KOPT-K1 (cell line): Measurements from ENCODE around the gene UVRAG.
"Not testable (repeated sequence)": the region's sequence is repeated elsewhere in the genome, so short reads cannot be mapped to it uniquely, and the experiment has no call there.

Experiments used
- H3K27ac ChIP-seq: fragments of 200-600 bp; sonication (generic); 2 replicates; pipeline ENCODE4 v1.5.1; 2016; ENCODE audit warnings: antibody characterized with exemption, mild to moderate bottlenecking, low read depth, low read length; ENCODE audit not compliant: poor library complexity, severe bottlenecking
- H3K36me3 ChIP-seq: fragments of 200-600 bp; sonication (generic); 2 replicates; pipeline ENCODE4 v1.5.1; 2017; ENCODE audit warnings: antibody characterized with exemption, mild to moderate bottlenecking, low read length, moderate library complexity; ENCODE audit not compliant: insufficient read depth
- H3K9me3 ChIP-seq: fragments of 200-600 bp; sonication (generic); 2 replicates; pipeline ENCODE4 v1.5.1; 2017; ENCODE audit warnings: antibody characterized with exemption, low read length, mild to moderate bottlenecking; ENCODE audit not compliant: insufficient read depth, poor library complexity, severe bottlenecking

The UVRAG gene

DNA sequence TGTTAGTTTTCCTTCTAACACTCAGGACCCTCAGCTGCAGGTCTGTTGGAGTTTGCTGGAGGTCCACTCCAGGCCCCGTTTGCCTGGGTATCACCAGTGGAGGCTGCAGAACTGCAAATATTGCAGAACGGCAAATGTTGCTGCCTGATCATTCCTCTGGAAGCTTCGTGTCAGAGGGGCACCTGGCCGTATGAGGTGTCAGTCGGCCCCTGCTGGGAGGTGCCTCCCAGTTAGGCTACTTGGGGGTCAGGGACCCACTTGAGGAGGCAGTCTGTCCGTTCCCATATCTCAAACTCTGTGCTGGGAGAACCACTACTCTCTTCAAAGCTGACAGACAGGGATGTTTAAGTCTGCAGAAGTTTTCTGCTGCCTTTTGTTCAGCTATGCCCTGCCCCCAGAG lies 164.1 kb downstream of the UVRAG start:
- not testable (repeated sequence) for H3K9me3 ChIP-seq, H3K27ac ChIP-seq, H3K36me3 ChIP-seq

DNA sequence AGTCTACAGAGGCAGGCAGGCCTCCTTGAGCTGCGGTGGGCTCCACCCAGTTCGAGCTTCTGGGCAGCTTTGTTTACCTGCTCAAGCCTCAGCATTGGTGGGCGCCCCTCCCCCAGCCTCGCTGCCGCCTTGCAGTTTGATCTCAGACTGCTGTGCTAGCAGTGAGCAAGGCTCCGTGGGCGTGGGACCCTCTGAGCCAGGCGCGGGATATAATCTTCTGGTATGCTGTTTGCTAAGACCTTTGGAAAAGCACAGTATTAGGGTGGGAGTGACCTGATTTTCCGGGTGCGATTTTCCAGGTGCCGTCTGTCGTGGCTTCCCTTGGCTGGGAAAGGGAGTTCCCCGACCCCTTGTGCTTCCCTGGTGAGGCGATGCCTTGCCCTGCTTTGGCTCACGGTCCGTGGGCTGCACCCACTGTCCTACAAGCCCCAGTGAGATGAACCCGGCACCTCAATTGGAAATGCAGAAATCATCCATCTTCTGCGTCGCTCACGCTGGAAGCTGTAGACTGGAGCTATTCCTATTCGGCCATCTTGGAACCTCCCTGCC lies 164.5 kb downstream of the UVRAG start:
- H3K9me3 ChIP-seq, H3K27ac ChIP-seq: not testable (repeated sequence)
- peaks cover 14% of the 10 kb centered on the region for H3K36me3 ChIP-seq

DNA sequence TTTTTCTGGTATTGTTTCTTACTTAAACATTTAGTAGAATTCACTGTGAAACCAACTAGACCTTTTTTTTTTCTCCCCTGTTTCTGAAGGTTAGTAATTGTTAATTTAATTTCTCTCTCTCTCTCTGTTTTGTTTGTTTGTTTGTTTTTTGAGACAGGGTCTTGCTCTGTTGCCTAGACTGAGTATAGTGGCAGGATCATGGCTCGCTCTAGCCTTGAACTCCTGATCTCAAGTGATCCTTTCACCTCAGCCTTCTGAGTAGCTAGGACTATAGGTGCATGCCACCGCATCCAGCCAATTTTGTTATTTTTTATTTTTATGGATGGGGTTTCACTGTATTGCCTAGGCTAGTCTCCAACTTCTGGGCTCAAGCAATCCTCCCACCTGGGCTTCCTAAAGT lies 165.0 kb downstream of the UVRAG start:
- no peak overlapping the region for H3K27ac ChIP-seq
- H3K9me3 ChIP-seq = no peaks in the 10 kb centered on the region
- peaks cover 18% of the 10 kb centered on the region for H3K36me3 ChIP-seq

DNA sequence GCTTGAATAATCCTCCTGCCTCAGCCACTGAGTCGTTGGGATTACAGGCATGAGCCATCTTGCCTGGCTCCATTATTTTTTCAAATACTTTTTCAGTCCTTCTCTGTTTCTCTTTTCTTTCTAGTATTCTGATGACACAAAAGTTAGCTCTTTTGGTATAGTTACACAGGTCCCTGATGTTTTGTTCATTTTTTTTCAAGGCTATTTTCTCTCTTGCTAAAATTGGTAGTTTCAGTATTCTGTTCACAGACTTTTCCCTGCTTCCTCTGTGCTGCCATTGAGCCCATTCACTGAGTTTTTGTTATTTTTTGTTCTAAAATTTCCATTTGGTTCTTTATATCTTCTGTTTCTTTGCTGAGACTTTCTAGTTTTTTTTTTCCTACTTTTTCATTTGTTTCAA lies 166.5 kb downstream of the UVRAG start:
- no peaks in the 10 kb centered on the region for H3K9me3 ChIP-seq
- no peak overlapping the region for H3K27ac ChIP-seq
- peaks cover 18% of the 10 kb centered on the region for H3K36me3 ChIP-seq

DNA sequence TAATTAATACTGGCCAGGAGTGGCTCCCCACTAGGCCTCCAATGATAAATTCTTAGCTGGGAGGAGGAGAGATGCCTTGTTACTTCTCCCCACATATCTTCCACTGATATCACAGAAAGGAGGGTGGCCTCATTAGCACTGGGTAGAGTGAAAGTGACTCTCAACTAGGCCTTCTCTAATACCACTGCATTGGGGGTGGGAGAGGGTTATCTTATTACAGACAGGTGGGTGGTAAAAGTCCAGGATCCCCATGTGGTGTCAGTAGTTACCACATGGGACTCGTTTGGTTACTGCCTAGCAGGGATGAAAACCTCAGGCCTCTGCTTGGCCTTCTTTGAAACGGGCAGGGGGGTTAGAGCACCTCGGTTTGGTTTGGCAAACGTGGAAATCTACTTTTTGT lies 167.3 kb downstream of the UVRAG start:
- no peak overlapping the region for H3K27ac ChIP-seq
- H3K9me3 ChIP-seq = no peaks in the 10 kb centered on the region
- peaks cover 22% of the 10 kb centered on the region for H3K36me3 ChIP-seq

DNA sequence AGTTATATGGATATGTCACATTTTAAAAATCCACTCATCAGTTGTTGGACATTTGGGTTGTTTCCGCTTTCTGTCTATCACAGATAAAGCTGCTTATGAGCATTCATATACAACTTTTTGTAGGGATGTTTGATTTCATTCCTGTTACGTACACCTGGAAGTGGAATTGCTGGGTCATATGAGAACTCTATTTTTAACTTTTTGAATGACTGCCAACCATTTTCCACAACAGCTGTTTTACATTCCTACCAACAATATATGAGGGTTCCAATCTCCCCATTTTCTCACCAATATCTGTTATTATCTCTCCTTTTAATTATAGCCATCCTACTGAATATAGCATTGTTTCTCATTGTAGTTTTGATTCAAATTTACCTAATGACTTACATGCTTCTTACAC lies 172.0 kb downstream of the UVRAG start:
- Histone ChIP-seq H3K27ac (no peak overlapping the region), H3K9me3 (no peaks in the 10 kb centered on the region), H3K36me3 (peaks cover 27% of the 10 kb centered on the region)

GRCh38 chr11:75993126-75993525 lies 178.1 kb downstream of the UVRAG start:
- Histone ChIP-seq H3K36me3 (0 out of 2 replicates have a peak, but pooled peaks cover 18% of the 10 kb centered on the region), H3K9me3 (no peaks in the 10 kb centered on the region)

GRCh38 chr11:75994616-75995015 lies 179.6 kb downstream of the UVRAG start:
- H3K9me3 ChIP-seq = no peaks in the 10 kb centered on the region
- H3K36me3 ChIP-seq = 0 out of 2 replicates have a peak, but pooled peaks cover 18% of the 10 kb centered on the region
- H3K27ac ChIP-seq = no peak overlapping the region

More at GRCh38 chr11:75993126-75993525, 178.1 kb downstream of the UVRAG start:
- no peak overlapping the region for H3K27ac ChIP-seq

DNA sequence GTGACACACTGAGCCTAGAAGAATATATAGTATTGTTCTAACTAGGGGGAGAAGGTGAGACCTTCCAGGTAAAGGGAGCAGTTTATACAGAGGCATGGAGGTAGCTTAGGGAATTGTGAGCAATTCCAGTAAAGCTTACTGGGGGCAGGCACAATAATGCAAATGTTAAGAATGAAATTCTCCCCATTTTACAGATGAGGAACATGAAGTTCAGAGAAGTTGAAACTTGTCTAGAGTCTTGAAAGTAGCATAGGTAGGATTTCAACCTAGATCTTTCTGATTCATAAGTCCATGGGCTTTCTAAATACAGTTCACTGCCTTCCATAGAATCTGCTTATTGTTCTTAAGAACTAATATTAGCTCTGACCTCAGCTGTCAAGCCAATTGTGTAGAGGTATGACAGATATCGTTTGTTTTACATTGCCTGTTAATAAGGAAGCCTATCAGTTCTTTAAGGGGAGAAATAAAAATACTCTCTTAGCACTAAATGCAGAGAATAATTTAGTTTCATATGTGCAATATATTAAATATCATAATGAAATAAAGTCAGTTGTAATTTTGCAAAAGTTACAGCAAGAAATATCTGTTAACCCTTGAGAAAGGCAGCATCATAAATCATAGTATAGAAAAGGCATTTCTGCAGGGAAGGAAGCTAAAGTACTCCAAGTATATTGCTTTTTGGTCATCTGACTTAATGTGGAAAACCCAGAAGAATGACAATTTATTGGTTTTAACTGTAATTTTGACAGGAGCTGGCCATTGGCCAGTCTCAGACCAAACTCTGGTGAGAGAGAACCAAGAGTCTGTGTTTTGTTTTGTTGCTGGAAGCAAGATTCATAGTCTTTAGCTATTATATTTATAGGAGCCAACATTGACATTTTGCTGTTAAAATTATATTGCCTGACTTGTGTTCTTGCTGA lies 181.8 kb downstream of the UVRAG start:
- H3K9me3 ChIP-seq = peaks cover 21% of the 10 kb centered on the region

DNA sequence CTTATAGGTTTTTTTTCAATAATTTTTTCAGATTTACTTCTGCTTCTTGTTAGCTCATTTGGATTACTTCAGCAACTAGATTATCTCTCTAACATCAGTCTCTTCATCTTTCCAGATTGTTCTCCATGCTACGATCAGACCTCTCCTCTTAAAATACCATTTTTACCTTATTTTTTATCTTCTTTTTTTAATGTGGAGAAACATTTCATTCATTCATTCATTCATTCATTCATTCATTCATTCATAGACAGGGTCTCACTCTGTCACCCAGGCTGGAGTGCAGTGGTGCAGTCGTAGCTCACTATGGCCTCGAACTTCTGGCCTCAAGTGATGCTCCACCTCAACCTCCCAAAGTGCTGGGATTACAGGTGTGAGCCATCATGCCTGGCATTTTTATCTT lies 189.4 kb downstream of the UVRAG start:
- peaks cover 53% of the 10 kb centered on the region for H3K36me3 ChIP-seq
- no peak overlapping the region for H3K27ac ChIP-seq
- peaks cover 25% of the 10 kb centered on the region for H3K9me3 ChIP-seq

More for the DNA sequence above, 181.8 kb downstream of the UVRAG start:
- Histone ChIP-seq H3K36me3 (peaks cover 20% of the 10 kb centered on the region; the same call in 1 of the 2 replicates), H3K27ac (no peak overlapping the region)

DNA sequence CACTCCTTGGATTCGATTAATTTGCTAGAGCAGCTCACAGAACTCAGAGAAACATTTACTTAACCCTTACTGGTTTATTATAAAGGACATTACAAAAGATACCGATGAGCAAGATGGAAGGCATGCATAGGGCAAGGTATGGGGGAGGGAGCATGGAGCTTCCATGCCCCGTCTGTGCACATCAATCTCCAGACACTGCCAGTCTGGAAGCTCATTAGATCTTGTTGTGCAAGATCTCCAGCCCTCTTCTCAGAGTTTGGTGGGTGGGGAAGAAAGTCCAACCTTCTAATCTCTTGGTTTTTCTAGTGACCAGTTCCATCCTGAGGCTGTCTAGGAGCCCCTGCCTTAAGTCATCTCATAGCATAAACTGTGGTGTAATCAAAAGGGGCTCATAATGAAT lies 190.7 kb downstream of the UVRAG start:
- H3K36me3 ChIP-seq = peaks cover 59% of the 10 kb centered on the region
- H3K27ac ChIP-seq = no peak overlapping the region
- peaks cover 15% of the 10 kb centered on the region for H3K9me3 ChIP-seq

GRCh38 chr11:76007166-76007565 lies 192.2 kb downstream of the UVRAG start:
- H3K36me3 ChIP-seq = peaks cover 66% of the 10 kb centered on the region
- peaks cover under 1% of the 10 kb centered on the region for H3K9me3 ChIP-seq
- no peak overlapping the region for H3K27ac ChIP-seq

DNA sequence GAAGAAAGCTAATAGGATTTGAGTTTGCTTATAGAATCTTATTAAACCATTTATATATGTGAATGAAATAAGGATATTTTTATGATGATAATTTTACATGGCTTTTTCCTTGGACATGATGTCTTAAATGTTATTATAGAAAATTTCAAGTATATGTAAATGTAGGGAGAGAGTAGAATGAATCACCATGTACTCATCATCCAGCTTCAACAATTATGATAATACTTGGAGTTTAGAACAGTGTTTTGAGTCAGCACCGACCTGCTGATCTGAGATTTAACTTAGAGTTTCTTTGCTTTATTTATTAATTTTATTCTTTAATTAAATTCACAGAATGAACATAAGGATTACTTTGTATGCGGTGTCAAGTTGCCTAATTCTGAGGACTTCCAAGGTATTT lies 193.5 kb downstream of the UVRAG start:
- Histone ChIP-seq H3K36me3 (peaks cover 75% of the 10 kb centered on the region), H3K9me3 (no peaks in the 10 kb centered on the region), H3K27ac (no peak overlapping the region)

- H3K27ac ChIP-seq = no peak overlapping the region
- no peaks in the 10 kb centered on the region for H3K9me3 ChIP-seq
- H3K36me3 ChIP-seq = peaks cover 60% of the 10 kb centered on the region
These were observed 195.0 kb downstream of the UVRAG start for GRCh38 chr11:76010051-76010450.

GRCh38 chr11:76013526-76013925 lies 198.5 kb downstream of the UVRAG start:
- Histone ChIP-seq H3K27ac (no peak overlapping the region), H3K9me3 (peaks cover 8% of the 10 kb centered on the region), H3K36me3 (peaks cover 49% of the 10 kb centered on the region)
